ENCODE results near the gene TMEM250.
"Not testable (repeated sequence)": the region's sequence is repeated elsewhere in the genome, so short reads cannot be mapped to it uniquely, and the experiment has no call there.

TMEM250 gene

DNA sequence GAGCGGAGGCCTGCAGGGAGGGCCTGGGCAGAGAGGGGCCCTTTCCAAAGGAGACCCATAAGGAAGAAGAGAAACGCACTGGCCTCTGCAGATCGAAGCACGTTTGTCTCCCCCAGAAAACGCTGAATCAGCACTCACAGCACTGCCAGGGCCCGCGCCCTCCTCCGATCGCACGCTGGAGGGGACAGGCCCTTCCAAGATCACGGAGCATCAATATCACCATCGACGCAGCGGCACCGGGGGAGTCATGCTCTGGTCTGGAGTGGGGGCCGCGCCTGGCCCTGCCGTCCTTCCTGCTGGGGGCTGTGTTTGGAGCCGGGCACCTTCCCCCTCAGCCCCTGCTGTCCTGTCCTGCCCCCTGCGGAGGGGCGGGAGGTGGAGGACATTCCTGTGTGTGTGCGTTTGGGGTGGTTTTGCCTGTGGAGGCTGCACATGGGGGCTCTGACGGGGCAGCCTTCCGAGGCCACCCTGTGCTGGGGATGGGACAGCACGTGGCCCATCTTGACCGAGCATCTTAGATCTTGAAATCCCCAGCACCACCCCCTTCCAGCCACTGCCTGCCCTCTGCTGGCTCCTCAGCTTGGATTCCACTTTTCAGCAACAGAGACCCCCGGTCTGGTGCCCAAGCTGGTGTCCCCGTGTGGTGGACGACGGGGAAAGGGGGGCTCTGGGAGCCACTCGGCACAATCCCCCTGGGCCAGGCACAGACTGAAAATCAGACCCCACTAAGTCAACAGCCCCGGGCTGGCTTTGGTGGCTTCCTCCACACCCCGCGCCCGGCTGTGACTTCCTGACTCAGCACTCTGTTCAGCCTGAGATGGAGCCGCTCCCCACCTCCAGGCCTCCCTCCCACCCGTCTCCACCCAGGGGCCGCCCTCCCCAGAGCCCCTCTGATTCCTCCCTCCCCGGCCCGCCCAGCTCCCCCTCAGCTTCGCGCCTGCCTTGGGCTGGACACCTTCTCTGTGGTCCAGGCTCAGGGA is 8.3 kb downstream of the TMEM250 start:
- DNase-seq, result peak; percentile 77

DNA sequence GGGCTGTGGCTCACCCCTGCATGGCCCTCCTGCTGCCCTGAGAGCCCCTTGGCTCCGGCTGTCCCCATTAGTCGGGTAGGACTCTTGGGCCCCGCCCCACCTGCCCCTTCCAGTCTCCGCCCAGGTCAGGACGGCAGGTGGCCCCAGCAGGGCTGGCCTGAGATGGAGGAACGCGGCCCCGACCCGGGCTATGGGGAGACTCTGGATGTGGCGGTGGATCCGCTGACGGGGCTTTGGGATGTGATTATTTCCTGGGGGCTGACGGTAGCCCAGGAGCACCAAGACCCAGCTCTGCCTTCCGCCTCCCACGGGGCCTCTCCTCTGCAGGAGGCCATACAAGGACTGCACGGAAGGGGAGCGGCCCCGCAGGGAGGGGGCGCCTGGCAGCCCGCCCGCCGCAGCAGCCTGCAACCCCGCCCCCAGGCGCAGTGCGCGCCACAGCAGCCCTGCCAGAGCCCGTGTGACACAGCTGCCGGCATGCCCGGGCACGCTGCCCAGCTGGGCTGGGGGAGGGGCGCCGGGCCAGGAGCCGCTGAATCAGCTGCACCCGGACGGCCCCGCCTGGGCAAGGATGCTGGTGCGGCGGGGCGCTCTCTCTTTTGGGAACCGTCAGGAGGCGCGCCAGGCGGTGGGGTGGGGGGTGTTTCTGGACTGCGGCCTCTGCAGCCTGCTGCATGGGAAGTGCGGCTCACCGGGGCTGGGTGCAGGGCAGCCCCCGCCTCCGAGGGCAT is 9.2 kb downstream of the TMEM250 start:
- DNase-seq, result peak; percentile 92

DNA sequence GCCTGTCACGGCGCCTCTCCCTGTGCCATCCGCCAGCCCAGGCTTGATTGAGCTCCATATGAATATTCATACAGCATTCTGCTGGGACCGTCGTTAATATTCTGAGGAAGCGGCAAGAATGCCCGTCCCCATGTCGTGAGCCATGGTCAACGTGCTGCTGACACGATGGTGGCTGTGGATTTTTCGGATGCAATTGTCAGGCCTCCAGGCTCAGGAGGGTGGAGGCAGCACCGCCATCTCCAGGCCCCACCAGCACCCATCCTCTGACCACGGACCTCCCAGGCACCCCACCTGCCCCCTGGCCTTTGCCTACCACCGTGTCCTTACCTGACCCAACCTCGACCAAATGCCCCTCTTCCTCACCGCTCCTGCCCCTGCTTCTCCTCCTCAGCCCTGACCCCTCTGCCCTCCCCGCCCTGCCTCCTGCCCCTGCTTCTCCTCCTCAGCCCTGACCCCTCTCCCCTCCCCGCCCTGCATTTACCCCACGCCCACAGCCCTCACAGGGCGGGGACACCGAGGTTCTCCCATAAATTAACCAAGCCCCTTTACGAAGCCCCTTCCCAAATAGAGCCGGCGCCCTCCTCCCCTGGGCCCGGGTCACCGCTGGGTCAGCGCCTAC is 9.9 kb downstream of the TMEM250 start:
- DNase-seq, result no peak

DNA sequence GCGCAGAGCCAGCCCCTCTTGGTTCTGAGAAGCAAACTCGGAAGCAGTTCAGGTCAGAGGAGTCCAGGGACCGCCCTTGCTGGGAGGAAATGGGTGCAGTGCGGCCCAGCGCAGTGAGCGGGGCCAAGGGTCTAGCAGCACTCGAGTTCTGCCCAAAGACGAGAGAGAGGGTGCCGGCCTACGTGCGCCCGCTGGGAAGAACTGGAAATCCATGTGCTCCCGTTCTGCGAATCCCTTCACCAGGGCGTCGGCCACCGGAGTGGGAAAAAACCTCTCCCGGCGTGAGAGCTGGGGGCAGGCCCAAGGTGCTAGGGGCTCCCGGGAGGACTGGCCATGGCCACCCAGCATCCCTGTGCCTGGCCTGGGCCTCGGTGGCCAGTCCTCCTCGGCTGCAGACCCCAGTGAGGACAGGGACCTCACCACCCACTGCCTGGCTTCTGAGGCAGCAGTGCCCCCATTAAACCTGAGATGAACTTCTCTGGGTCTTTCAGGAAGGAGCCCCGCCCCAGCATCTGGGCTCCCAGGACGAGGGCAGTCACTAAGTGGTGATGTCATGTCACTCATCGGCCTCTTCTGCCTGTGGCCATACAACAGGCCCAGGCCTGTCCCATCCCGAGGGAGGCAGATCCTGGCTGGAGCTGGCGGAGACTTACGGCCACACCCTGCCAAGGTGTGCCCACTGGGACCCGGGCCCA is 10.6 kb downstream of the TMEM250 start:
- no peak for DNase-seq

DNA sequence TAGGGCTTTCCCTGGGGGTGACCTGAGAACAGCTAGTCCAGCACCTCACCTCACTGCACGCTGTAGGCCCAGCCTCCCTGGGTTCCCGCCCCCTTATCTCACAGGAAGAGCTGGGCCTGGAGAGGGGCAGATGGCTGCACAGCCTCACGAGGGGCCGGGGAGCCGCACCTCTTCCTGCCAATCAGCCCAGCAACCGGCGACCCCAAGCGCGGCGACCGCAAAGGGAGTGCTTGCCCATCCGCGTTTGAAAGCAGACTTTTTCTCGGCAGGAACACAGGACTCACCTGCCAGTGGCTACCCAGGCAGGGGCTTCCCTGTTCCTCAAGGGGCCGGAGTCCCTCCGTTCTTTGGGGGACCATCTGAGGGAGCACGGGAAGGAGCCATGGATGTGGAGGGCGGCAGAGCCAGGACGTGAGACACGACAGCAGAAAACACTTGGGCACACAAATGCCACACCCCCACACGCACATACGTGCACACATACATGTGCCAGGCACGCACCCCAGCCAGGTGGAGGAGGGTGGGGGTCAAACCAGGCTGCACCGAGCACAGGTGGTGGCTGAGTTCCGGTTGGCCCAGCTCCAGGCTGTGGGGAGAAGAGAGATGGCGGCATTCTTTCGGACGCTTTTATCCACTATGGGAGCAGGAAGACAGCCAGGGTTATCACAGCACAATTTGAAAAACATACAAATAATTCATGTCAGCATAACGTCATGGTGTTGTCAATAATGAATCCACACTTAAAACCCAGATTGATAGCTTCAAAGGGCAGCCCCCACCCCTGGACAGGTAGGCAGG is 11.3 kb downstream of the TMEM250 start:
- no peak for DNase-seq

DNA sequence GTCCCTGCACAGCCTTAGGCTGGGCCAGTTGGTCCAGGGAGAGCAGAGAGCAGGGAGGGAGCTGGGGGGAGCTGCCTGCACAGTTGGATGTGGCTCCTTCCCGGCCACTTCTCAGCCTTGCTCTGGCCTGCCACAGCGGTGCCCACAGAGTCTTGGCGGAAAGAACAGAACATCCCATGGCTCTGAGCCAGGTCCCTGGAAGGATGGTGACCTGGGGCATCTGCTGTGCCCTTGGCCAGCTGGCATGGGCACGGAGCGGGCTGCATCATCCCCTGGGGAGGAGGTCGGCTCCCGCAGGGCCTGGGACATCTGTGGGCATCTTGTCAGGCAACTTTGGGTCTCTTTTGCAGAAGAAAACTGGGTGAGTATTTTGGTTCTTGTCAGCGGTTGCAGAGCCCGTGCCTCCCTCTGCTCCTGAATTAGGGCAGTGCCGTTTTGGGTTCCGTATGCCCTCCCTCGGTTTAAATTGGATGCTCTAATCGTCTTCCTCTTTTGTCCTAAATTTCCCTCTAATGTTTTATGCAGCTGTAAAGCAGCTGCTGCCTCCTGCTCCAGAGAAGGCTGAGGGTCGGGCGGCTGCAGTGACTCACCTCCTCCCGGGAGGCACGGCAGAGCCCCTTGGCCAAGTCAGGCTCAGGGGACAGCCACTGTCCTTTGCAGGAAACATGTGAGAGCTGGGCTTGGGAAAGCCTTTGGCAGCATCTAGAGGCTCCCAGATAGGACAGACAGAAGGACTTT is 13.1 kb downstream of the TMEM250 start:
- no peak for DNase-seq

DNA sequence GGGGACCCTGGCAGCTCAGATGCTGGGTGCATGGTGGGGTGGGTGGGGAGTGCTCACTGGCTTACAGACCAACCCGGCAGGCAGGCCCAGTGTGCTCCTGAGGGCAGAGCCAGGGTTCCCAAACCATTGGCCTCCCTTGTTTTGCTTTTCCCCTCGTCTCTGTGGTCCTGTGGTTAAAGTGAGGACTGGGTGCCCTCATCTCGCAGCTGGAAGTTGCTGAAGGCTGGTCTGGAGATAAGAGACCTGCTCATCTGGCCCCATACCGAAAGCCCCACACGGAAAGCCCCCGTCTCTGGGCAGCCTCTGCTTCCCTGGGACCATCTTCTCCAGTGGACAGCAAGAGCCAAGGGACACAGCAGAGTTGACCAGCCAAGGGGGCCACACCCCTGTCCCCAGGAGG is 13.8 kb downstream of the TMEM250 start:
- DNase-seq, result no peak

DNA sequence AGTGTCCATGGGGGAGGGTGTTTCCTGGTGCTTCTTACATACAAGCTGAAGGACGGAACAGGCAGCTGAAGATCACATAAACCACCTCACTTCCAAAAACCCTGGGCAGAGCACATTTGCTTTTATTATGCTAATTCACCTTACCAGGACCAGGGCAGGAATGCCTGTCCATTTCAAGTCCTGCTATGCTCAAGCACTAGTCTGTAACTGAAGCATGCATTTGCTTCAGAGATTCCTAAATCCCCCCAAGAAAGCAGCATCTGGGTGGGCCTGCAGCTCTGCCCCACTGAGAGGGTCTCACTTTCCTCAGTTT is 14.2 kb downstream of the TMEM250 start:
- no peak for DNase-seq

DNA sequence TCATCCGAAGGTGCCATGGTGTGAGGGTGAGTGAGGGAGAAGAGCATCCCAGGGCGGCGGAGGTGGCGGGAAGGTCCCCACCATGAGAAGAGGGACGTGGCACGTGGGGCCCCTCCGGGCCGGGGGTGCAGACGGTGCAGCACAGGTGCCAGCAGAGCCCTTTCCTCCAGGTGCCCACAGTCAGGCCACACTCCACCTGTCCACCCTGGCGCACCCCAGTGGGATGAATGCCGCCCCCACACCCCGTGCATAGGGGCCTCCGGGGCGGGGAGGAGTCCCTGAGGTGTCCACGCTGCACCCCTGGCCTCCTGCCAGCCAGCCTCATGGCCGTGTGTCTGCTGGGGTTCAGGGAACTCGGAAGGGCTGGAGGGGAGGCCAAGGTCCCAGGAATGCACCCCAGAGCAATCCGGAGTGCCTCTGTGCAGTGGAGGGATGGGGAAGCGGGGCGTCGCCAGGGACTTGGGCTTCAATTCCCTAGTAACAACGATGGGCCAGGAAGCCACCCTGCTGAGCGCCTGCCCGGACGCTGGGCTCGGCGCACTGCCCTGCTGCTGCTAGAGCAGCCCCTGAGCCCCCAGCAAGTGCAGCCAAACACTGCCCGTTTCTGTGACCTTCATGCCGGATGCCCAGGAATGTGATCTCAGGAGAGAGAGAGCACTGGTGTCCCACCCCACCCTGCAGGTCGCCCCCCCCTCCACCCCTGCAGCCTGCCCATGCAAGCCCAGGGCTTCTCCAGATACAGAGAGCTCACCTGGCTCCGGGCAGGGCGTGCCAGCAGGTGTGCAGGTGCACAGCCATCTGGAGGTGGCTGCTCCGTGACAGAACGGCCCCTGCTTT is 14.8 kb downstream of the TMEM250 start:
- no peak for DNase-seq

DNA sequence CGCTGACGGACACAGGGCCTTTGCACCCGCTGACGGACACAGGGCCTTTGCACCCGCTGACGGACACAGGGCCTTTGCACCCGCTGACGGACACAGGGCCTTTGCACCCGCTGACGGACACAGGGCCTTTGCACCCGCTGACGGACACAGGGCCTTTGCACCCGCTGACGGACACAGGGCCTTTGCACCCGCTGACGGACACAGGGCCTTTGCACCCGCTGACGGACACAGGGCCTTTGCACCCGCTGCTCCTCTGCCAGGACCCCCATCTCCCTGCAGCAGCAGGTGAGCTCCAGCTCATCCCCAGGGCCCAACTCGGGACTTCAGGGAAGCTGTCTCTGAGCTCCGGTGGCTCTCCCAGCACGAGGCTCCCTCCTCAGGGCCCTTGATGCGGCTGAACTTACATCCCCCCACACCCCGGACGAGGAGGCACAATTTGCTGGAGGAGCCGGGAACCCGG is 17.0 kb downstream of the TMEM250 start:
- DNase-seq, result not testable (repeated sequence)

DNA sequence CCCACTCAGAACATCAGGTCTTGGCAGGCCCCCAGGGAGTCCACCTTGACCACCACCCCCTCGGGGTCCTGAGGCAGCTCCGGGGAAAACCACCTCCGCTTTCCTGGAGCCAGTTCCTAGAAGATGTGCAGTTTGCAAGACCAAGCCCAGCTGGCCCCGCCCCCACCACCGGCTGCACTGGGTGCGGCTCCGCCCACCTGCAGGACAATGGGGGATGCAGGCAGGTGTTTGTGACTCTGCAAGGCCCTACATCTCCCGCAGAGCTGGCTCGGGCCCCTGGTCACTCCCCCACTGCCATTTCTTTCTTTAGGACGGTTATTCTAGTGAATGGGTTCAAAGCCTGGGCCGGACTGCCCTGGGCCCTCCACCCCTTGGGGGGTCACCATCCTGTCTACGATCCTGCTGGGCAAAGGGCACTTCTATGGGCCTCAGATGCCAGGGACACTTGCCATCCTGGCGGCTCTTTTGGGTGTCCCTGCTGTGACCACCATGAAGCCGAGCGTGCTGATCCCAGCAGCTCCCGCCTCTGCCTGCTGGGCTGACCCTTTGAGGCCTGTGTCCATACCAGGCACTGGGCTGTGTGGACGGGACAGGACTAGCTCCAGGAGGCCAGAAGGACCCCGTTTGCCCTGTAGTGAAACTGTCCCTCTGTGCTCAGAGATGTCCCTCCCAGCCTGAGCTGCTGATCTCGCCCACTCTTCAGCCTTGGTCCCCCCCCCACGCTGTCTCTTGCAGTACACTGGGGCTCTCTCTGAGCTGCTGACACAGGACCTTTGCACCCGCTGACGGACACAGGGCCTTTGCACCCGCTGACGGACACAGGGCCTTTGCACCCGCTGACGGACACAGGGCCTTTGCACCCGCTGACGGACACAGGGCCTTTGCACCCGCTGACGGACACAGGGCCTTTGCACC is 17.7 kb downstream of the TMEM250 start:
- DNase-seq, result no peak

DNA sequence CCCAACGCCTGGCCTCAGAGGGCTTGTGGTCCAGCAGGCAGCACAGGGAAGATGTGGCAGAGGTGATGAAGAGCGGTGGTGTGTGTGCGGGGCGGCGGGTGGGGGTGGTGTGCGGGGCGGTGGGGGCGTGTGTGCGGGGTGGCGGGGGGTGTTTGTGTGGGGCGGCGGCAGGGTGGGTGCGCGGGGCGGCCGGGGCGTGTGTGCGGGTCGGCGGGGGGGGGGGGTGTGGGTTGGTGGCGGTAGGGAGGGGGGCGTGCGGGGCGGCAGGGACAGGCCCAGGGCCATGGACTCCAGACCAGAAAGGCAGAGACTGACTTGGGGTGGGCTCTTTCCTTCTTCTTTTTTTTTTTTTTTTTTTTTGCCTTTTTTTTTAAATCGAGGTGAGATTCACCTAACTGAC is 19.1 kb downstream of the TMEM250 start:
- DNase-seq, result no peak

DNA sequence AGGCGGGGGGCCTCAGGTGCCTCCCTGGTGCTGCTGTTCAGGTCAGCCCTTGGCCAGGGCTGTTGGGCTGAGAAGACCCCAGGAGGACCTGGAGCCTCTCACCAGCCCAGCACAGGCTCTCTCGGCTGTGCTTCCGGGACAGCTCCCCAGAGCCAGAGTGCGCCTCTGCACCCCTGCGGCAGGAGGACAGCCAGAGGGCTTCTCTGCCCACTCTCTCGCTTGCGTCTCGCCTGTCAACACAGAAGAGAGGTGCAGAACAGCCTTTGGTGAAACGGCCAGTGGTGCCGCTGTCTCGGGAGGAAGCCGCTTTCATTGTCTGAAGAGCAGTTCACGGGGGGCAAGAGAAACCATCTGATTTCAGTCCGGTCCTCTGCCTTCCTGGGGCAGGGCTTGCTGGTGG is 19.8 kb downstream of the TMEM250 start:
- no peak for DNase-seq

DNA sequence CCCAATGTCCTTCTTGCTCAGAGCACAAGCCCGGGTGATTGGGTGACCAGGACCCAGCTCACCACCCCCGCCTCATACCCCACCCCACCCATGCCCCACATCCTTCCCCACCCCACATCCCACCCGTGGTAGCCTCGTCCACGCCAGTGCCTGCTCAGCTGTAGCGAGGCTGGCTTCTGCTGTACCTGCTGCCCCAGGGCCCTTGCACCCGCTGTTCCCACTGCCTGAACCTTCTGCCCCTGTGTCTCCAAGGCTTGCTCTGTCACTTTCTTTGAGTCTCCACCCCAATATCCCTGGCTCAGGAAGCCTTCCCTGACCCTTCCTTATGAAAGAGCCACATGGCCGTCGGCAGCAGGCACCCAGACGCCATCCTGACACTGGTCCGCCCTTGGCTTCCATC is 20.5 kb downstream of the TMEM250 start:
- DNase-seq, result no peak

DNA sequence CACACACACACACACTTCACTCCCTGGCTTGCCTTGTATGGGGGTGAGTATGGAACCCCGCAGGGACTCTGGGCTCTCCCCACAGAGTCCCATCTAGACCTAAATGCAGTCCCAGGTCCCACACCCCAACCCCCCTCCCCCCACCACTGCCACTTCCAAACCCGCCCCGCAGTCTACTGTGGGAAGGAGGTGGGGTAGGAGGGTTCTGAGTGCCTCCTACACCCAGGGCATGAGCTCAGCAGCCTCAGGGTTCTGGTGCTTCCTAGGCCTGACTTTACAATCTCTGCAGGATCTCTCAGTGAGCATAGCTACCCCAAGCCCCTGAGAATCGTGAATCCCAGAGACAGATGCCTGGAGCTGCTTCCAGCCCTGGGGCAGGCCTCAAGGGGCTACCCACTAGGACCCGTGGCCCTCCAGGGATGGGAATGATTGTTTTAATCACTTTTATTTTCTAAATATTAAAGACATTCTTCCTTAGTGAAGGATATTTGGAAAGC is 22.1 kb downstream of the TMEM250 start:
- no peak for DNase-seq

DNA sequence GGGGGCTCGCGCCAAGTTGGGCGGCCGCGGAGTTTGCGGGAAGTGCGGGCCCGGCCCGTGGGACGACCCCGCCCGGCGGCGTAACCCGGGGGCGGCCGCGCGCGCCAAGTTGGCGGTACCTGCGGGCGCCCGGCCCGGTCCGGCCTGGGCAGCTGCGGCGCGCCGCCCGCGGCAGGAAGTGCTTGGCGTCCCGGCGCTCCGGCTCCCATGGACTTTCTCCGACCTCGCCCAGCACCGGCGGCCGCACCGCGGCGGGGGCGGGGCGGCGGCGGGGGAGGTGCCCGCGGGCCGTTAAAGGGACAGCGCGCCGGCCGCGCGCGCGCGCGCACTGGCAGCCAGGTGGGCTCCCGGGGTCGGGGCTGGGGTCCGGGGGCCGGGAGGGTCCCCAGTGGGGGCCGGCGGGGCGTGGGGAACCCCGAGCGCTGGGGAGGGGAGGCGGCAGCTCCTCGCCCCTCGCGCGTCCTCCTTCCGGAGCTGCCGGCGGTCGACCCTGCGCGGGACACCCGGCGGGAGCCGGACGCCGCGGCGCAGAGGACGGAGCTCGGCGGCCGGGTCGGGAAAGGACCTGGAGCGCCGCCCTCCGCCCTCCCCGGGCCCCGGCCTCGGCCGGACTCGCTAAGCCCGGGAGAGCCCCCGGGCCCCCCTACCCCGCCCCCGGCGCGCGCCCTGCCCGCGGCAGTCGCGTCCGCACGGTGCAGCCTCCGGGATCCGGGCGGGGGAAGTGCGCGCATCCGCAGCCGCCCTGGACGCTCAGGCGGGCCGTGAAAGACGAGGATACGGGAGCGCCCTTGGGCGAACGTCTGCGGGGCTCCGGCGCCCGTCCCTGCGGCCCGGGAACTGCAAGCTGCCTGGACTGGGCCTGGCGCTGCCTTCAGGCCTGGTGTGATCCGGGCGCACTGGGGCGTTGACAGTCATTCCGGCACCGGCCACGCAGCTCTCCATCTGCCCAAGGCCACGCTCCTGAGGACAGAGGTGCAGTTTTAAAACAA is 23.3 kb downstream of the TMEM250 start, which contains the start of gene NACC2:
NACC2 (minus strand) TSS at position 220 of the 989 bp plus-strand sequence. CDS start 44,768 bp downstream, outside the sequence.
- no peak for DNase-seq

DNA sequence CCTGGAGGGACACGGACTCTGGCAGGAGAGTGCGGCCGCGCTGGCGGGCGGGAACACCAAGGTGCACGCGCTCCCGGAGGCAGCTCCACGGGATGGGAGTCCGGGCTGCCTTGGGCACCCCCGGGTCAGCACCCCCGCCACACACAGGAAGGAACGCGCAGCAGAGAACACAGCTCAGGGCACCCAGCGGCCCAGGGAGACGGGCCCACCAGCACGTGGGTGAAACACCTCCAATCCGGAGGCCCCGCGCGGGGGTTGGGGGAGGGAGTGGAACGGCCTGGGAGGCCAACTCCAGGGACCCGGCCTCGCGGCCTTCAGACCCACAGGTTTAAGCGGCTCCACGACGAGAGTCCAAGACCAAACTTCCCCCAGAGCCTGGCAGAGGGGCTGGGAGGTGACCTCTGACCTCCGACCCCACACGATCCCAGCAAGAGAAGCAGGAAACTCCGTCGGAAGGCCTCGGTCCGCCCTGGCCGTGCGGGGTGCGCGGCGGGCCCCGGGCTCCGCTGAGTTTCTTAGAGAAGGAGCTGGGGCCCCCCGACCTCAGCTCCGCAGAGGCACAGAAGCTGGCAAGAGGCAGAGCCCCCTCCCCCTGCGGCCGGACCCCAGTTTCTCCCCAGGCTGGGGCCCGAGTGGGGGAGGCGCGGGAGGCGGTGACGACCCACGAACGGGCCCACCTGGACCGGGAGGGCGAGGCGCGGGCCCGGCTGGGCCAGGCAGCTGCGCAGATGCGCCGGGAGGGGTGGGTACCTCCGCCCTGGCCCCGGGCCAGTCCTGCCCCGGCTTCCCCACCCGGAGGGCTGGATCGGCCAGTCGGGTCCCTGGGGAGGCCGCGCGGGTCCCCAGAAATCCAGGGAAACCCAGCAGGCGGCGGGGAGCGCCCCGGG is 24.4 kb downstream of the TMEM250 start:
- peak; percentile 59 for DNase-seq

Measured in eye (tissue), 1 donor.